Heart left ventricle (tissue), 16 donors: ENCODE results near the gene KIAA2012. TPM values are rescaled to one million over a fixed set of nuclear protein-coding genes. Genes with fewer than 3 reads are reported as not detected.

Source experiments
- ATAC-seq, 4 donors: fragments of 200-7000 bp; cut with Tn5 transposase; one replicate each; pipeline ENCODE4 v1.9.1; 2020 to 2022; ENCODE audit warnings: moderate library complexity in 4 of 4, mild to moderate bottlenecking in 3 of 4, moderate number of reproducible peaks in 1 of 4
- DNase-seq, 5 donors: peaks; one replicate each; pipeline ENCODE4 v3.0.0-alpha.2; 2020
- H3K27ac ChIP-seq, 12 donors: fragments of 200-600 bp; sonication (generic) in 4 of 12; one replicate each; pipeline versions ENCODE4 v1.5.0 to v1.8.0; 2016 to 2022; ENCODE audit warnings: mild to moderate bottlenecking in 2 of 12
- H3K27me3 ChIP-seq, 9 donors: fragments of 200-600 bp; sonication (generic) in 2 of 9; one replicate each; pipeline versions ENCODE4 v1.5.1 to v1.8.0; 2016 to 2022; ENCODE audit warnings: mild to moderate bottlenecking in 3 of 9
- H3K36me3 ChIP-seq, 9 donors: fragments of 200-600 bp; sonication (generic) in 2 of 9; one replicate each; pipeline versions ENCODE4 v1.5.0 to v1.8.0; 2018 to 2022; ENCODE audit warnings: mild to moderate bottlenecking in 2 of 9
- H3K4me1 ChIP-seq, 12 donors: fragments of 200-600 bp; sonication (generic) in 4 of 12; one replicate each; pipeline versions ENCODE4 v1.5.0 to v1.8.0; 2016 to 2022; ENCODE audit warnings: mild to moderate bottlenecking in 3 of 12
- H3K4me3 ChIP-seq, 12 donors: fragments of 200-600 bp; sonication (generic) in 4 of 12; one replicate each; pipeline versions ENCODE4 v1.5.0 to v1.8.0; 2017 to 2022; ENCODE audit warnings: mild to moderate bottlenecking in 9 of 12, moderate library complexity in 4 of 12
- H3K9me3 ChIP-seq, 12 donors: fragments of 200-600 bp; sonication (generic) in 4 of 12; one replicate each; pipeline versions ENCODE4 v1.5.0 to v1.8.0; 2016 to 2022; ENCODE audit warnings: mild to moderate bottlenecking in 1 of 12
- CTCF ChIP-seq, 12 donors: fragments of 200-600 bp; sonication (generic) in 4 of 12; IDR thresholded peaks; one replicate each; pipeline versions ENCODE4 v1.5.0 to v1.8.0; 2018 to 2022; ENCODE audit warnings: antibody characterized with exemption in 12 of 12, mild to moderate bottlenecking in 5 of 12
- POLR2A ChIP-seq, 2 donors: fragments of 450-650 bp; IDR thresholded peaks; one replicate each; pipeline ENCODE4 v1.6.1; 2017; ENCODE audit warnings: antibody characterized with exemption in 2 of 2, mild to moderate bottlenecking in 2 of 2, moderate library complexity in 2 of 2
- WGBS, 4 donors: extraction: QIAGEN DNeasy Blood & Tissue Kit in 2 of 4; methylation state at CpG; one replicate each; pipeline versions ENCODE4 v1.1.5 to v1.1.7; 2013 to 2018; 5-methylcytosine and 5-hydroxymethylcytosine counted together
- intact Hi-C, 10 donors: fragments of 100-400 bp; cut with DNase I; formaldehyde crosslinking; loops; one replicate each; pipeline versions ENCODE4 v1.11.1 to v1.14.2; 2022
- long read RNA-seq, 3 donors: library from polyadenylated mRNA; unstranded; transcript quantifications; one replicate each; pipeline ENCODE4 v2.0.0, GENCODE V29; 2020 to 2021
- polyA plus RNA-seq, 2 donors: library from polyadenylated mRNA; stranded (reverse); fragments of 200-250 nt; gene quantifications; one replicate each; pipeline ENCODE4 v1.2.3, GENCODE V29; 2013
- total RNA-seq, 9 donors: library from RNA; depleted of rRNA in 2 of 9; stranded (reverse); fragments of >200 nt in 2 of 9; fragmentation: NEBNext Ultra II Directional in 3 of 9; extraction: Animal tissue kit (Norgen Biotek cat#: 25700) in 3 of 9; gene quantifications; one replicate each; pipeline versions ENCODE4 v1.1.0 to v1.2.4, GENCODE V29; 2016 to 2023
- donor health status: ischemic (EF 13 %, LVEDD 7.1; RV severe dilation, severe dysfunction).
- donor health status: healthy with polysubstance abuse.
- donor health status: DM: no; HTN: yes; CAD: no.
- donor health status: DM: no; HTN: no; CAD: no.
- donor health status: ischemic (EF 25% LVEDD 6.9; RV normal size, moderate dysfunction).
- donor health status: ischemic (EF 25% LVEDD 5.7; RV mildly dilated, moderate dysfunction).
- donor health status: healthy.
- donor health status: DM: yes; HTN: yes; CAD: no.
- donor health status: ischemic (EF 35%, LVEDD 5.7; RV mildly dilated, moderate dysfunction).
- donor health status: nonischemic (EF 11% LVEDD 7.7; RV severe dilation, severe dysfunction).
- donor health status: DM: yes; HTN: yes; CAD: no.
- donor health status: PGD.
- donor health status: ischemic (EF 29% LVEDD 5.4; RV normal size, mild dysfunction).
- donor health status: nonischemic (EF 23%, LVEDD 6.1; RV moderate dilation, normal function).

KIAA2012 gene
- total RNA-seq (under 1 TPM in 1 of 9 donors, not detected in 8; 0.08 TPM), polyA plus RNA-seq (not detected)
- long read RNA-seq, donor 1 = 0 reads
- long read RNA-seq, donor 2 = 0 reads
- long read RNA-seq, donor 3, partial matches to known transcripts = 0 of 1 reads
- long read RNA-seq, donor 3, other reads (novel, unspliced or antisense) = 1 of 1 reads

- H3K27me3 ChIP-seq = no peaks in the 10 kb centered on the region
- no peak for DNase-seq
- WGBS, 4 donors = 49 to 65% (median 56%) methylated on average over 11 of the region's 11 CpGs
- no peaks in the 10 kb centered on the region for H3K4me1 ChIP-seq
- no peak within 1 kb of the TSS for H3K4me3 ChIP-seq
- no peak within 1 kb of the TSS for H3K27ac ChIP-seq
- no peaks in the 10 kb centered on the region for H3K9me3 ChIP-seq
- no peak for TF ChIP-seq POLR2A (IDR thresholded peaks at IDR 0.05)
- TF ChIP-seq CTCF (IDR thresholded peaks at IDR 0.05) = no peak
- no peak for ATAC-seq
- intact Hi-C loops = no loop called here
- no peaks in the 10 kb centered on the region for H3K36me3 ChIP-seq
These were observed at the start of gene KIAA2012 for GRCh38 chr2:202072737-202073401. Gene KIAA2012, plus strand, starts transcription at chr2:202073255. Its CDS starts 373 bp downstream, at chr2:202073628.

- ATAC-seq = no peak
- no peak overlapping the region for H3K4me3 ChIP-seq
- H3K27me3 ChIP-seq = no peaks in the 10 kb centered on the region
- no peak for DNase-seq
- no peaks in the 10 kb centered on the region for H3K9me3 ChIP-seq
- peaks cover 0 to 25% (median 6%) of the 10 kb centered on the region in 12 donors for H3K4me1 ChIP-seq
- TF ChIP-seq CTCF (IDR thresholded peaks at IDR 0.05) (no peak), POLR2A (IDR thresholded peaks at IDR 0.05) (no peak)
- WGBS, 4 donors = 68 to 80% (median 77%) methylated on average over 8 of the region's 8 CpGs
- H3K36me3 ChIP-seq = no peaks in the 10 kb centered on the region
- H3K27ac ChIP-seq = no peak overlapping the region
- intact Hi-C loops = no loop called here
These were observed 49.2 kb upstream of the KIAA2012 start for GRCh38 chr2:202023904-202024266.

GRCh38 chr2:202024871-202025270 lies 48.2 kb upstream of the KIAA2012 start:
- no peaks in the 10 kb centered on the region for H3K27me3 ChIP-seq
- TF ChIP-seq POLR2A (IDR thresholded peaks at IDR 0.05) (no peak), CTCF (IDR thresholded peaks at IDR 0.05) (no peak)
- 79 to 87% (median 84%) methylated on average over 9 of the region's 9 CpGs for WGBS, 4 donors
- no peaks in the 10 kb centered on the region for H3K36me3 ChIP-seq
- intact Hi-C loops = no loop called here
- DNase-seq = no peak
- ATAC-seq = no peak
- no peaks in the 10 kb centered on the region for H3K9me3 ChIP-seq
- H3K4me1 ChIP-seq = peaks cover 0 to 18% (median 6%) of the 10 kb centered on the region in 12 donors
- H3K4me3 ChIP-seq = no peak overlapping the region
- H3K27ac ChIP-seq = no peak overlapping the region

GRCh38 chr2:202025816-202026215 lies 47.2 kb upstream of the KIAA2012 start:
- 71 to 88% (median 75%) methylated on average over 5 of the region's 5 CpGs for WGBS, 4 donors
- no peak for DNase-seq
- Histone ChIP-seq H3K36me3 (no peaks in the 10 kb centered on the region), H3K27ac (no peak overlapping the region), H3K4me1 (peaks cover 0 to 11% (median 4%) of the 10 kb centered on the region in 12 donors), H3K9me3 (no peaks in the 10 kb centered on the region), H3K4me3 (no peak overlapping the region), H3K27me3 (no peaks in the 10 kb centered on the region)
- ATAC-seq = no peak
- no peak for TF ChIP-seq POLR2A (IDR thresholded peaks at IDR 0.05)
- no peak for TF ChIP-seq CTCF (IDR thresholded peaks at IDR 0.05)
- intact Hi-C loops = no loop called here
